GM04504 (cell line): ENCODE measurements around the gene CERS1.

ENCODE experiments used
- DNase-seq: peaks from one replicate; pipeline ENCODE4 v3.0.0-alpha.2; 2012; ENCODE audit warnings: low read depth

The CERS1 gene

DNA sequence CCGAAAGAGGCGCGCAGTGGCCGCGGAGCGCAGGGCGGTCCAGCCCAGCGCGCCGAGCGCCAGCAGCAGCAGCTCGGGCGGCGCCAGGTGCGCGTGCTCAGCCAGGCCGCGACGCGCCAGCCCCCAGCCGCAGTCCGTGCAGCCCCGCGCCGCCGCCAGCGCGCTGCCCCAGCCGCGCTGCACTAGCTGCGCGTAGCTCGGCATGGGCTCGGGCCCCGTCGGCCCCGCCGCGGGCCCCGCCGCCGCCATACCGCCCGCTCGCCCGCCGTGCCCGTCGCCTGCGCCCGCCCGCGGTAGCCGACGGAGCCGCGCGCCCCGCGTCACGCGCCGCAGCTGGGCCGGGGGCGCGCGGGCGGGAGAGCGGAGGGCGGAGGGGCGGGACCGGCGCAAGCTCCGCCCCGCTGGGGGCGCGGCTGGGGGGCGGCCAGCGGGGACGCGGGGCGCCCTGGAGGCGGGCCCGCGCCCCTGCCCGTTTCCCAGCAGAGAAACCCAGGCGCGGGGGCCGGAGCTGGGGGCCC lies at the start of gene CERS1:
TSS of gene CERS1 (minus strand) at position 335 of the 518 bp plus-strand sequence. CDS start at position 249, 86 bp downstream.
- DNase-seq = no peak

DNA sequence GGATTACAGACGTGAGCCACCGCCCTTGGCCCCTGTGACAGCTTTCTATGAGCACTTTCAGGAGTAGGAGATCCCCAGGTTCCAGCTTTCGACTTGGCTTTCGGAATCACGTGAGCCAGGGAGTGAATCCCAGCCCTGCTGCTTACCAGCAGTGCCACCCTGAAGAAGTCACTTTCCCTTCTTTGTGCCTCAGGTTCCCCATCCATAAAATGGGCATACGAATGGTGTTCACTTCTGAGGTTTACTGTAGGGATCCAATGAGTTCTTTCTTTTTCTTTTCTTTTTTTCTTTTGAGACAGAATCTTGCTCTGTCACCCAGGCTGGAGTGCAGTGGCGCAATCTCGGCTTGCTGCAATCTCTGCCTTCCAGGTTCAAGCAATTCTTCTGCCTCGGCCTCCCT lies 49.3 kb upstream of the CERS1 start:
- no peak for DNase-seq

DNA sequence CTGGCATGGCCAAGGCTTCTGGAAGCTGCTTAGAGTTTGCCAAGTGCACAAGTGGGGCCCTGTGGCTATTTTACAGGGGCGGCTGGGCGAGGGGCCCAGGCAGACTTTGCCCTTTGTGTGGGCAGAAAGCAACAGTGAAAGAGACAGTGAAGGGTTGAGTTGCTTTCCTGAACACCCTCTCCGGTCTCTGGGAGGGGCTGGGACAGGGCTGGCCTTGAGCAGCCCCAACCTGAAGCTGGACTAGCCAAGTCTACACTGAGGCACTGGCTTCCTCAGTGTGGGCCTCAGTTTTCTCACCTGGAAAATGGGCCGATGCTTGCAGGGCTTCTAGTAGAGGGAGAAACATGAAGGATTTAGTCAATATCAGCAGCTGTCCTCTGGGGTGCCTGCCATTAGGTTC lies 47.5 kb upstream of the CERS1 start:
- no peak for DNase-seq

GRCh38 chr19:18942692-18943091 lies 46.7 kb upstream of the CERS1 start:
- DNase-seq = no peak

- DNase-seq = no peak
These were observed 45.8 kb upstream of the CERS1 start for GRCh38 chr19:18941628-18942354.

- no peak for DNase-seq
These were observed 45.0 kb upstream of the CERS1 start, which contains the start of gene HOMER3 for GRCh38 chr19:18940769-18941627. HOMER3 (minus strand) TSS chr19:18941217; CDS start chr19:18938982, 2,235 bp downstream.

DNA sequence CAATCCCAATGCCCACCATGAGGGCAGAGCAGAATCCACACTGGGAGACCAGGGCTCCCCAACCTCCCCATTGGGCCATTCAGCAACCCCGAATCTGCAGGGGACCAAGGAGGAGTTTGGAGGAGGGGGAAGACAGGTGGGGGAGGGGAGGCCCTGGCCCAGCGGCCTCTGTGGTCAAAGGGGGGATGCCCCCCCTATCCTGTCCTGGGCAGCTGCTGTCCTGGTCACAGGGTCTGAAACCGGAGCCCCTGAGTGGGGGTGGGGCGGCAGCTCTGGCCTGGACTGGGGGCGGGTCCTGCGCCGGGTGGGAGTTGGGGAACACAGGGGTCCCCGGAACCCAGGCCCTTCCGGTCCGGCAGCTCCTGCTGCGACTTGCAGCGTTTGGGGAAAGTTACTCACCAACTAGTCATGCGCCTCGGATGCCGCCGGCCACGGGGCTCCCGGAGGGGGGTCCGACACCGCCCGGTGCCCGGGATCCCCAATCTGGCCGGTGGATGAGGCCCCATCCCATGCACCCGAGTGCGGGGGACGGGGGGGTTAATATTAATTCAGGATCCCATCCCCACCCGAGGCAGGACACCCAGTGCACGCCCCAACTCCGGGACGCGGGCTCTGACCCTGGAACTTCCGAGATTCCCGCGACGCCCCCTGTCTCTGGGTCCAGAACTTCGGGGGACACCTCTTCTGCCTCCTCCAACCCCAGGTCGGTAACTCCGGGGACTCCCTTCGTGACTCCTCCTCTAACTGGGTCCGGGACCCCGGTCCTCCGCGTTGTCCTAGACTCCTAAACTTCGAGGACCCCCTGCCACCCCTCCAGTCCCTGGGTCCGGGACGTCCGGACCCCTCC lies 44.2 kb upstream of the CERS1 start:
- DNase-seq = no peak

GRCh38 chr19:18939163-18939562 lies 43.2 kb upstream of the CERS1 start:
- no peak for DNase-seq

GRCh38 chr19:18933297-18933696 lies 37.3 kb upstream of the CERS1 start:
- DNase-seq = no peak

GRCh38 chr19:18932216-18932841 lies 36.4 kb upstream of the CERS1 start:
- no peak for DNase-seq

DNA sequence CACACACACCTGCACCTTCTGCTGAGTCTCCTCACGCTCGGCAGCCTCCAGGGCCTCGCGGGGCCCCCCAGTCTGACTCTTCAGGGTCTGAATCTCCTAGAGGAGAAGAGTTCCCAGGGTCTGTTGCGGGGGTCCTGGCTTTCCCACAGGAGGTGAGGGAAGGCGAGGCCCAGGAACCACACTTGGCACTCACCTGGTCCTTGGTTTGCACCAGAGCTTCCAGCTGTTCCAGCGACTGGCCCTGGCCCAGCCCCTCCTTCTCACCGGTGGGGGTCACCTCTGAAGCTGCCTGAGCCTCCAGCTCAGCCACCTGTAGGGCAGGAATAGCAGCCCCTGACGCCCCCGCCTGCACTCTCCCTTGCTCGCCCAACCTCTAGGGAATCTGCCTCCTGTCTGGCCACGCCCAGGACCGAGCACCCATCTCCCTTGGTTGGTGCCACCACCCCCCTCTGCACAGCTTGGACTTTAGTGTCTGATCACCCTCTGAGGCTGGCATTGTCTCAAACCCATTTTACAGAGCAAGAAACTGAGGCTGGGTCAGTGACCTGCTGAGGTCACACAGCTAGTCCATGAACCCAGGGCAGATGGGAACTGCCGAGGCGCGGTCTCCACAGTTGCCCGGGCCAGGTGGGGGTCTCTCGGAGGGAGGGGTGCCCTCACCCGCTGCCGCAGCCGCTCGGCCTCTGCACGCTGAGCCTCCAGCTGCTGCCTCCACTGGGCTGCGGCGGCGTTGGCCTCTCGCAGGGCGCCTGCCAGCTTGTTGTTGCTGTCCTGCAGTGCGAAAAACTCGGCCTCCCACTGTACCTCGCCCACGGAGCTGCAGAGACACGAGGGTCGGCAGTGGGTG lies 35.6 kb upstream of the CERS1 start:
- DNase-seq = no peak

DNA sequence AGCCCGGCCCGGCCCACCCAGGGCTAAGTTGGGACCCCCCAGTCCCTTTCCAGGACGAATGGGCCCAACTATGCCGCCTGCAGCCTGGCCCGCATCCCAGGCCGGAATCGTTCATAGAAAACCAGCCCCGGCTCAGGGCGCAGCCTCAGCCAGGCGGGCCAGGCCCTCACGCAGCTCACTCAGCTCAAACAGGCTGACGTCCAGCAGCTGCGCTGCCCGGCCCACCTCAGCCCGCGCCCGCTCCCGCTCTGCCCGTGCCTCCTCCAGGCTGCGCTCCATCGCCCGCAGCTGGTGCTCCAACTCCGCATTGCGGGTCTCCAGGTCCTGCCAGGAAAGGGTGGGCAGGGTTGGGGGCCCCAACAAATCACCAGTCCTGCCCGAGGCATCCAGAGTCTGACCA lies 33.4 kb upstream of the CERS1 start:
- no peak for DNase-seq

DNA sequence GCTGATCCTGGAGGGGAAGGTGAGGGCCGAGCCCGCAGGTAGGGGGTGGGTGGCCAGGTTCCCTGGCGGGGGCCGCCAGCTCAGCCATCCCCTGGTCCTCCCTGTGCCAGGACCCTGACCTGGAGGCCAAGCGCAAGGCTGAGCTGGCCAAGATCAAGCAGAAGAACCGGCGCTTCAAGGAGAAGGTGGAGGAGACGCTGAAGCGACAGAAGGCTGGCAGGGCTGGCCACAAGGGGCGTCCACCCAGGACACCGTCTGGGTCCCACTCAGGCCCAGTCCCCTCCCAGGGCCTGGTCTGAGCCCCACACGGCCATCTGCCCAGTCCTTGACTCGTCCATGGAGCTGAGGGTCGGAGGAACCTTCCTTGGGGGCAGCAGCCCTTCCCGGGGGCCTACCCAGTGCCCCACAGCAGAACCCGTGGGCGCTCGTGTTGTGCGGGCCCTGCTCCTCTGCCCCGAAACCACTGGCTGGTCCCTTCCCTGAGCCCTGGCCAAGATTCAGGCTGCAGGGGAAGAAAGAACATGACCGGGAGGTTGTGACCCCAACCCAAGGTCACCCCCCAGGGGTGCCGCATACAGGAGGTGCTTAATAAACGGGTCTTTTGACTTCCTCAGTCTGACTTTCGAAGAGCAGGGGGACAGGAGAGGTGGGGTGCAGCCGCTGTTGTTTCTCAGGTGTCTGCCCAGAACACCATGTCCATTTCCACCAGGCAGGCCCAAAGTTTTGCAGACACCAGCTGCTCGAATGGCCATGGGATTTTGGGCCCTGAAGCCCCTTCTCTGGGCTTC lies 32.3 kb upstream of the CERS1 start:
- DNase-seq = no peak

DNA sequence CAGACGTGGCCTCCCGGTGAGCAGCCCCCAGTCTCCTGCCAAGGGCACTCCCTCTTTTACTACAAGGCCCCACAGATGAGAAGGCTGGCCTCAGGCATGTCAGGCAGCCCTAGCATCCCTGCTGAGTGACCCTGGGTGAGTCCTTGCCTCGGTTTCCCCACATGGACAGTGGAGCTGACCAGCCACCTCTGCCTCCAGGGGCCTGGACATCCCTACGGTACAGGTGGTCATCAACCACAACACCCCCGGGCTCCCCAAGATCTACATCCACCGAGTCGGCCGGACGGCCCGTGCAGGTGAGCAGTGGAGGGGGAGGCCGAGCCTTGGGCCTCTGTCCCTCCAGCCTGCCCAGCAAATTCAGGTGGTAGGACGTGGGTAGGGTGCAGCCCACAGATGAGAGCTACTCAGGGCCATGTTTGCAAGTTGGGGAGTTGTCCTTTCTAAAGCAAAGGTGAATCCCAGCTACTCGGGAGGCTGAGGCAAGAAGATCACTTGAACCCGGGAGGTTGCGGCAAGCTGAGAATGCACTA lies 28.8 kb upstream of the CERS1 start:
- no peak for DNase-seq

DNA sequence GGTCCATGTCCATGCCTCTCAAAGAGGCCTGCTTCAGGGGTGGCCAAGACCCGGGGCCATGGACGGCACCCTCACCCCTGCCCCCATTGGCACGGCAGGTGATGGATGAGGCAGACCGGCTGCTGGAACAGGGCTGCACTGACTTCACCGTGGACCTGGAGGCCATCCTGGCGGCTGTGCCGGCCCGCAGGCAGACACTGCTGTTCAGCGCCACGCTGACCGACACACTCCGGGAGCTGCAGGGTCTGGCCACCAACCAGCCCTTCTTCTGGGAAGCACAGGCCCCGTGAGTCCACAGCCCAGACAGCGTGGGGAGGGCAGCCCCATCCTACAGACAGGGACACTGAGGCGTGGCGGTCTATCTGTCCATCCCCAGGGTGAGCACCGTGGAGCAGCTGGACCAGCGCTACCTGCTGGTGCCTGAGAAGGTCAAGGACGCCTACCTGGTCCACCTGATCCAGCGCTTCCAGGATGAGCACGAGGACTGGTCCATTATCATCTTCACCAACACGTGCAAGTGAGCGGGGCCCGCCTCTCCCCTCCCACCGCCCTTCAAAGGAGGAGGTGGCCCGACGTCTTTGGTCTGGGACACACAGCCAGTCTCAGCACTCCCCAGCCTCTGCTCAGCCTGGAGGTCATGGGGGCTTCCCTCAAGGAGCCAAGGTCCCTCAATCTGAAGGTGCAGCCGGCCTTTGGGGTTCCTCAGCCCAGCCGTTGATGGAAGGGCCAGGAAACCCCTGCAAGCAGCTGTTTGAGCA lies 26.4 kb upstream of the CERS1 start:
- DNase-seq = no peak

DNA sequence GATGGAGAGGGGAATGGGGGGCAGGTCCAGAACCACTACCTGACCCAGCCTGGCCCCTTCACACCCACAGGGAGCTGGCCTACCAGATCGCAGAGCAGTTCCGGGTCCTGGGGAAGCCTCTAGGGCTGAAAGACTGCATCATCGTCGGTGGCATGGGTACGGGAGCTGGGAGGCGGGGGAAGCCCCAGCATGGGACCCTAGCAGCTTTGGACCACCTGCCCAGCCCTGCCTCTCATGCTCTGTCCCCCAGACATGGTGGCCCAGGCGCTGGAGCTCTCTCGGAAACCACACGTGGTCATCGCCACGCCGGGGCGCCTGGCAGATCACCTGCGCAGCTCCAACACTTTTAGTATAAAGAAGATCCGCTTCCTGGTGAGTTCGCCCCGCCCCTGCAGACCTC lies 25.6 kb upstream of the CERS1 start:
- DNase-seq = no peak

- DNase-seq = no peak
These were observed 24.4 kb upstream of the CERS1 start for GRCh38 chr19:18920400-18920799.

- no peak for DNase-seq
These were observed 23.9 kb upstream of the CERS1 start for GRCh38 chr19:18919900-18920214.
